GM18868 (cell line): ENCODE results near the gene ZMYND15.

Experiments used
- ATAC-seq: cut with Tn5 transposase; IDR thresholded peaks from one replicate; pipeline ENCODE4 v1.9.1; 2021; ENCODE audit warnings: mild to moderate bottlenecking, moderate library complexity; ENCODE audit not compliant: unreplicated experiment

Gene ZMYND15

GRCh38 chr17:4742133-4742532 lies 2.5 kb downstream of the ZMYND15 start:
- ATAC-seq = no peak

GRCh38 chr17:4742629-4743028 lies 3.0 kb downstream of the ZMYND15 start:
- no peak for ATAC-seq

DNA sequence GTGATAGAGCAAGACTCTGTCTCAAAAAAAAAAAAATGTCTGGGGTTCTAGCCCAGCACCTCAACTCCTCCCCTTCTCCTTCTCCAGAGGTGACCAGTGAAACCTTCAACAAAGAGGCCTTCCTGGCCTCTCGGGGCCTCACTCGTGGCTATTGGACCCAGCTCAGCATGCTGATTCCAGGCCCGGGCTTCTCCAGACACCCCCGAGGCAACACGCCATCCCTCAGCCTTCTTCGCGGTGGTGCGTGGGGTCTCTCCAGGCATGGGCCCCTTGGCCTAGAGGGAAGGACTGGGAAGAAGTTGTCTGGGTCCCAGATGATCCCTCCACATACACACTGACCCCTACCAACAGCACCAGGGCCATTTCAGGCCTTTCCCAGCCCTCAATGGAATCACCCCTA lies 3.6 kb downstream of the ZMYND15 start:
- no peak for ATAC-seq

DNA sequence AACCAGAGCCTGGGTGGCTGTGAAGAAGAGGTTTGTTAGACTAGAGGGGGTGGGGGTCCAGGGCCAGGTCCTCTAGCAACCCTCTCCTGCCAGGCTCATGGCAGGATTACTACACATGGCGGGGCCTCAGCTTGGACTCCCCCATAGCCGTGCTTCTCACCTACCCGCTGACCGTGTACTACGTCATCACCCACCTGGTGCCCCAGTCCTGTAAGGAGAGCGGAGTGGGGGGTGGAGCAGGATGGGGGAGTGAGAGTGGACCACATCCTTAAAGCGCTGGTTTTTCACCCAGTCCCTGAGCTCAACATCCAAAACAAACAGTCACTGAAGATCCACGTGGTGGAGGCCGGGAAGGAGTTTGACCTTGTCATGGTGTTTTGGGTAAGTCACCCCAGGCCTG lies 4.3 kb downstream of the ZMYND15 start:
- no peak for ATAC-seq

DNA sequence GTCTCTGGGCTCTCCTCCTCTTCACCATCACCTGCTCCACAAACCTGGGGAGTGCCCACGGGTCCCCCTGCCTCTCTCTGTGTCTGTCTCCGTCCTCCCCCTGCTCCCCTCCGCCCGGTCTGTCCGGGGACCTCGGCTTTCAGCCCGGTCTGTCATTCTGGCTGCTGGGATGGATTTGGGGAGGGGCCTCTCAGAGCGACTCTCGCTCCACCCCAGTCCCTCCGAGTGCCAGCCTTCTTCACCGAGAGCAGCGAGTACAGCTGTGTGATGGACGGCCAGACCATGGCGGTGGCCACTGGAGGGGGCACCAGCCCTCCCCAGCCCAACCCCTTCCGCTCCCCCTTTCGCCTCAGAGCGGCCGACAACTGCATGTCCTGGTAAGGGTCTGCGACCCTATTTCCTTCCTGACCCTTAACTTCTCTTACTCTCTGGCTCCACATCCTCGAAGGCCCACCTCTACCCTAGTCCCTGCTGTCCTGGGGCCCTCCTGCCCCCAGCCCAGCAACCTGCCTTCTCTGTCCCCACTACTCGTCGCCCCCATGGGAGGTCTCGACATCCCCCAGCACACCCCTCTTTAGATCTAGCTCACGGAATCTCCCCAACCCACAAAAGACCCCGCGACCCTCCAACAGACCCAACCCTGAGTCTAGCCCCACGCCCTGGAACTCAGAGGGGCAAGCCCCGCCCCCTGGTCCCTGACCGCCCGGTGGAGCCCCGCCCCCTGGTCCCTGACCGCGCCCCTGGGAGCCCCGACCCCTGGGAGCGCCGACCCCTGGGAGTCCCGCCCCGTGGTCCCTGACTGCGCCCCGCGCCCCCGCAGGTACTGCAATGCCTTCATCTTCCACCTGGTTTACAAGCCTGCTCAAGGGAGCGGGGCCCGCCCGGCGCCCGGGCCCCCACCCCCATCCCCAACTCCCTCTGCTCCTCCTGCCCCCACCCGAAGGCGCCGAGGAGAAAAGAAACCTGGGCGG lies 5.7 kb downstream of the ZMYND15 start:
- no peak for ATAC-seq

GRCh38 chr17:4747847-4748246 lies 8.2 kb downstream of the ZMYND15 start:
- no peak for ATAC-seq

GRCh38 chr17:4748686-4749085 lies 9.1 kb downstream of the ZMYND15 start:
- no peak for ATAC-seq

DNA sequence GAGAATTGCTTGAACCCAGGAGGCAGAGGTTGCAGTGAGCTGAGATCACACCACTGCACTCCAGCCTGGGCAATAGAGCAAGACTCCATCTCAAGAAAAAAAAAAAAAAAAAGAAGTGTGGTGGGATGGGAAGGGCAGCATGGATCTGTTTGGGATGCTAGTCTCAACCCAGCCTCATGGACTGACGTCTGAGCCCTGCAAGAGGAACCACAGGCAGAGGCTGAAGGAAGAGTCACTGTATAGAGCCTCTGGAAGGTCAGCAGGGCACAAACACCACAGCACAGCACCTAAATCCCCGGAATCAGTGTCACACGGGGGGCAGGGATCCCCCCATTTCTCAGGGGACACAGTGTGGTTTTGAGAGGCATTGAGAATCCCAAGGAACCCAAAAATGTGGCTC lies 11.0 kb downstream of the ZMYND15 start:
- ATAC-seq = no peak

- ATAC-seq = no peak
Observed at GRCh38 chr17:4751932-4752331, 12.3 kb downstream of the ZMYND15 start.

- ATAC-seq = no peak
Observed at GRCh38 chr17:4753392-4753791, 13.8 kb downstream of the ZMYND15 start.

DNA sequence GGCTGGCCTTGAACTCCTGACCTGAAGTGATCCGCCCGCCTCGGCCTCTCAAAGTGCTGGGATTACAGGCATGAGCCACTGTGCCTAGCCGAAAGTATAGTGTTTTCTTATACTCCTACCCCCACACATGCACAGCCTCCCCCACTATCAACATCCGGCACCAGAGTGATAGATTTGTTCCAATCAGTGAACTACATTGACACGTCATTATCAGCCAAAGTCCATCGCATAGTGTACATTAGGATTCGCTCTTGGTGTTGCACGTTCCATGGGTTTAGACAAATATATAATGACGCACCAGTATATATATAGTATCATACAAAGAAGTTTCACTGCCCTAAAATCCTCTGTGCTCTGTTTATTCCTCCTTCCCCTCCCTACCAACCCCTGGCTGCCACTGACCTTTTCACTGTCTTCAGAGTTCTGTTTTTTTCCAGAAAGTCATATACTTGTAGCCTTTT lies 20.2 kb downstream of the ZMYND15 start:
- ATAC-seq = no peak

DNA sequence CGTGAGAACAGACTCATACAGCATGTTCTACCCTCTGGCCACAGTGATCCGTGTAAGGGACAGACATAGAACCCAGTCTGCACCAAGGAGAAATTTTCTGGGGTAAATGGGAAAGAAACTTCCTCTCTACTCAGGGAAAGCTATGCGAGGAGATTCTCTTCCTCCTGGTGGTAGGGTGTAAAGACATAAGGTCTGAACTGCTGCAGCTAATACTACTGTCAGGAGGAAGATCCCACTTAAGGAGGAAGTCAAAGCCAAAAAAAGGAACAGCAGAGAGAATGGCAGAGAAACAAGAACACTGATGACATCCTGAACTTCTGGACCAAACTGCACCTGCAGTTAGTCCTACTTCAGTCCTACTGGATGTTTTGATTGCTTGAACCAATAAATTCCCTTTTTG lies 25.0 kb downstream of the ZMYND15 start:
- ATAC-seq = no peak

DNA sequence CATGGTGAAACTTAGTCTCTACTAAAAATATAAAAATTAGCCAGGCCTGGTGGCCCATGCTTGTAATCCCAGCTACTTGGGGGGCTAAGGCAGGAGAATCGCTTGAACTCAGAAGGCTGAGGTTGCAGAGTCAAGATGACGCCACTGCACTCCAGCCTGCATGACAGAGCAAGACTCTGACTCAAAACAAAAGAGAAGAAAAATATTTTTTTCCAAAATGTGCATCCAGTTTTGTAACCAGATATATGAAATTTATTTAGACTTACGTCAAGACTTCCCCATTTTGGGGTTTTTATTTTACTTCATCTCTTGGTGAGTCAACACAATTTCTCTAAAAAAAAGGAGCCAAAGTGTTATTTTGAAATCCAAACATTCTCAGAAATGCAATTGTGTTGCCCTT lies 26.6 kb downstream of the ZMYND15 start:
- ATAC-seq = no peak

DNA sequence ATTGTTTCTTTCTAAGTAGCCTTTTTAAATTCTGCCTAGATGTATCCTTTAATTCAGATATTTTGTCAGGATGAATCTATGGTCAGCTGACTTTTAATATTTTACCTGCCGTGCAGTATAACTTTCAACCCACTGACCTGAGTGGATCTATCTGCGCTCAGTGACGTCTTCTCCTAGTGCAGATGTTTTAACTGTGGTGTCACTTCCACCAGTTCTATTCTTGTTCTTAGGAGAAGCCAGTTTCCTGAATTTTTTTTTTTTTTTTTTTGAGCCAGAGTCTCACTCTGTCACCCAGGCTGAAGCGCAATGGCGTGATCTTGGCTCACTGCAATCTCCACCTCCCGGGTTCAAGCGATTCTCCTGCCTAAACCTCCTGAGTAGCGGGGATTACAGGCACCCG lies 27.1 kb downstream of the ZMYND15 start:
- ATAC-seq = no peak

GRCh38 chr17:4768298-4768697 lies 28.7 kb downstream of the ZMYND15 start:
- no peak for ATAC-seq

DNA sequence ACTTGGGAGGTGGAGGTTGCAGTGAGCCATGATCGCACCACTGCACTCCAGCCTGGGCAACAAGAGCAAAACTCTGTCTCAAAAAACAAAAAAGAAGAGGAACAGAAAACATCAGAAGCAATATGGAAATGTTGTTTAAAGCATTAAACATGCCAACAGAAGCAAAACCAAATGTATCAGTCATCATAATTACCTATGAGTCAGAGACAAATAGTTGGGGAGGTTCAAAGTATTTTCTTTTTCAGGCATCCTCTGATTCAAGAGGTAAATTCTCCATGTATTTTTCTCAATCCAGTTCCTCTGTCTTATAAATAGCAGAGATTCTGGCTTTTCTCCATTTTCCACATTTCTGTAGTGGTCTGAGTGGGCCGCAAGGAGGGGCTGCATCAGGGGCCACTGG lies 30.0 kb downstream of the ZMYND15 start:
- no peak for ATAC-seq

DNA sequence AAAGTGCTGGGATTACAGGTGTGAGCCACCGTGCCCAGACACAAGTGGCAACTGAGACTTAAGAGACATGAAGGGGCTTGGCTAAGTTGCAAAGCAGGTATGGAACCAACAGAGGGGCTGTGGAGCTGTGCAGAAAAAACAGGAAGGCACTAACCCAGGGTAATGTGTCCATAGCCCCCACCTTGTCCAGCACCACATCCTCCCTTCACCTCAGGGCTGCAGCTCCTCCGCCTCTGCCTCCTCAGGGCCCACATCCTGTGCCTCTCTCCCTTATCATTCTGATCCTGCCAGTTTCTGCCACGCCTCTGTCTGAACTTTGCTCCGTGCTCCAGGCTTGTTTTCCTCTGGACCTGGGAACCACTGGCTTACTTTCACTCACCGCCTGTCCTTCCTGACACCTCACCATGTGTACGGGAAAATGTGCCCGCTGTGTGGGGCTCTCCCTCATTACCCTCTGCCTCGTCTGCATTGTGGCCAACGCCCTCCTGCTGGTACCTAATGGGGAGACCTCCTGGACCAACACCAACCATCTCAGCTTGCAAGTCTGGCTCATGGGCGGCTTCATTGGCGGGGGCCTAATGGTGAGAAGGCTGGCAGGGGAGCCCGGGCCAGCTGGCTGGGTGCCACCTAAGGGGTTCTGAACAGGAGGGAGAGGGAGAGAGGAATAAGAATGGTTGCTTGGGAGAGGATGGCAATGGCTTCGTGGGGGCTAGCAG lies 32.0 kb downstream of the ZMYND15 start, which contains the start of gene TM4SF5:
Gene TM4SF5, plus strand, starts transcription at position 368 of the 716 bp plus-strand sequence. Its CDS starts 37 bp downstream, at position 405.
- ATAC-seq = no peak

- no peak for ATAC-seq
Observed at GRCh38 chr17:4772235-4772613, 32.6 kb downstream of the ZMYND15 start.

DNA sequence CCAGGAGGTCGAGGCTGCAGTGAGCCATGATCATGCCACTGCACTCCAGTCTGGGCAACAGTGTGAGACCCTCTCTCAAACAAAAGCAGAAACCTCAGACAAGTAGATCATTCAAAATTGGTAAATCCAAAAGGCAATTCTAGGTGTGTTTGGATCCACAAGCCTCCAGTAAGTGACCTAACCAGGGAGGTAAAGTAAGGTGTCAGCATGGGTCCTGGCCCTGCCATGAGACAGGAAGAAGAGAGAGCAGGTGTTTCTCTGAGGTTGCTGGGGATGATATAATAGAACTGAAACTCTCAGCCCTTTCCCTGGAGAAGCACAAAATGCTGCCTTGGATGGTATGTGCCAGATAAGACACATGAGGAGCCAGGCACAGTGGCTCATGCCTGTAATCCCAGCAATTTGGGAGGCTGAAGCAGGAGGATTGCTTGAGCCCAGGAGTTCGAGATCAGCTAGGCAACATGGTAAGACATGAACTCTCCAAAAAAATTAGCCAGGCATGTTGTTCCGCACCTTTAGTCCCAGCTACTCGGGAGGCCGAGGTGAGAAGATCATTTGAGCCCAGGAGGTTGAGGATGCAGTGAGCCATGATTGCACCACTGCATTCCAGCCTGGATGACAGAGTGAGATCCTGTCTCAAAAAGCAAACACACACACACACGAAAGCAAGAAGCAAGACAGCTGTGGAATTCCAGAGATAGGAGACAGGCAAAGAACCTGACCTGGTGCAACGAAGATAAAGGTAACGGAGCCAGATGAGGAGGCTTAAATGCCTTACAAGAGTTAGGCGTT lies 38.5 kb downstream of the ZMYND15 start:
- no peak for ATAC-seq

DNA sequence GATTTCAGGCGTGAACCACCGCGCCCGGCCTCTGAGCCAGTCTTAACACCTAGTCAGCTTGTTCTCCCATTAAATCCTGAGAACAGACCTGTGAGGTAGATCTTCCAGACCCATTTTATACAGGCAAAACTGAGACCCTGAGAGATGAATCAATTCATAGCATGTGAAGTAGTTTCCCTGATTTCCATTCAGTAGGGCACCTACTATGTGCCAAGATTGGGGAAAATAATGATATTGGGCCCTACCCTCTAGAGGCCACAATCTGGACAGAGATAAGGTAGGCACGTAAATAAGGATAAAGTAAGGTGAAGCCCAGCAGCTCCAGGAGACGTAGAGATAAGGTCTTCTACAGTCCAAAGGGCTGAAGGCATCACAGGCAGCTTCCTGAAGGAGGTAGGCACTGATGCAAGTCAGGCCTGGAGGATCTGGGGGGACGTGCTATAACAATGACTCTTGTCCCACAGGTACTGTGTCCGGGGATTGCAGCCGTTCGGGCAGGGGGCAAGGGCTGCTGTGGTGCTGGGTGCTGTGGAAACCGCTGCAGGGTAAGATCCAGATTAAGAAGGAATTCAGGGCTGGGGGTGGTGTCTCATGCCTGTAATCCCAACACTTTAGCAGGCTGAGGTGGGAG lies 40.8 kb downstream of the ZMYND15 start:
- ATAC-seq = no peak

- no peak for ATAC-seq
Observed at GRCh38 chr17:4782652-4783051, 43.0 kb downstream of the ZMYND15 start.
